H9 (cell line): ENCODE data around the gene TTC31. TPM values are rescaled to one million over a fixed set of nuclear protein-coding genes. Genes with fewer than 3 reads are reported as not detected.

ENCODE experiments used
- DNase-seq: peaks from one replicate; pipeline ENCODE4 v3.0.0-alpha.2; 2017
- H2AFZ ChIP-seq: one replicate; pipeline ENCODE4 v1.6.1; 2013; ENCODE audit warnings: mild to moderate bottlenecking, low read length, control low read depth, moderate library complexity
- H2AK5ac ChIP-seq: 2 replicates; pipeline ENCODE4 v1.6.1; 2013; ENCODE audit warnings: low read length, control low read depth, mixed read lengths; ENCODE audit not compliant: insufficient read length
- H2BK120ac ChIP-seq: one replicate; pipeline ENCODE4 v1.6.1; 2013; ENCODE audit warnings: low read depth, mild to moderate bottlenecking, low read length, control low read depth, inconsistent platforms; ENCODE audit not compliant: poor library complexity, severe bottlenecking
- H2BK12ac ChIP-seq: 2 replicates; pipeline ENCODE4 v1.6.1; 2013; ENCODE audit warnings: low read length, control low read depth, mixed read lengths, low read depth; ENCODE audit not compliant: insufficient read length
- H2BK15ac ChIP-seq: 2 replicates; pipeline ENCODE4 v1.6.1; 2013; ENCODE audit warnings: low read depth, low read length, control low read depth
- H2BK20ac ChIP-seq: one replicate; pipeline ENCODE4 v1.6.1; 2013; ENCODE audit warnings: low read depth, mild to moderate bottlenecking, low read length, control low read depth, inconsistent platforms; ENCODE audit not compliant: poor library complexity, severe bottlenecking
- H2BK5ac ChIP-seq: 2 replicates; pipeline ENCODE4 v1.6.1; 2013; ENCODE audit warnings: low read length, control low read depth, mixed read lengths; ENCODE audit not compliant: insufficient read length
- H3K14ac ChIP-seq: 2 replicates; pipeline ENCODE4 v1.6.1; 2013; ENCODE audit warnings: low read length, control low read depth; ENCODE audit not compliant: insufficient read depth
- H3K18ac ChIP-seq: 2 replicates; pipeline ENCODE4 v1.6.1; 2013; ENCODE audit warnings: low read depth, mild to moderate bottlenecking, mixed read lengths, low read length, control low read depth; ENCODE audit not compliant: insufficient read length
- H3K23ac ChIP-seq: 2 replicates; pipeline ENCODE4 v1.6.1; 2013; ENCODE audit warnings: low read length, control low read depth, mixed read lengths, low read depth; ENCODE audit not compliant: insufficient read length
- H3K23me2 ChIP-seq: 2 replicates; pipeline ENCODE4 v1.6.1; 2013; ENCODE audit warnings: low read depth, mild to moderate bottlenecking, mixed read lengths, low read length, control low read depth; ENCODE audit not compliant: insufficient read length, poor library complexity, severe bottlenecking
- H3K27ac ChIP-seq: 2 replicates; pipeline ENCODE4 v1.5.1; 2013; ENCODE audit warnings: low read length, control low read depth, mixed read lengths, low read depth; ENCODE audit not compliant: insufficient read length
- H3K27me3 ChIP-seq: 2 replicates; pipeline ENCODE4 v1.6.1; 2013; ENCODE audit warnings: low read length, control low read depth, inconsistent platforms; ENCODE audit not compliant: insufficient read depth
- H3K4ac ChIP-seq: 2 replicates; pipeline ENCODE4 v1.6.1; 2013; ENCODE audit warnings: low read depth, mild to moderate bottlenecking, control low read depth, inconsistent platforms, low read length, moderate library complexity
- H3K4me1 ChIP-seq: 2 replicates; pipeline ENCODE4 v1.6.1; 2013; ENCODE audit warnings: low read length, control low read depth, inconsistent platforms; ENCODE audit not compliant: insufficient read depth
- H3K4me2 ChIP-seq: 2 replicates; pipeline ENCODE4 v1.6.1; 2013; ENCODE audit warnings: low read length, control low read depth, mixed read lengths; ENCODE audit not compliant: insufficient read length, insufficient read depth
- H3K56ac ChIP-seq: 2 replicates; pipeline ENCODE4 v1.6.1; 2013; ENCODE audit warnings: low read depth, mild to moderate bottlenecking, mixed read lengths, low read length, control low read depth; ENCODE audit not compliant: insufficient read length
- H3K79me1 ChIP-seq: 2 replicates; pipeline ENCODE4 v1.6.1; 2013; ENCODE audit warnings: low read depth, mild to moderate bottlenecking, moderate library complexity, low read length, control low read depth, inconsistent platforms; ENCODE audit not compliant: insufficient read depth, poor library complexity, severe bottlenecking
- H3K79me2 ChIP-seq: 2 replicates; pipeline ENCODE4 v1.6.1; 2013; ENCODE audit warnings: low read length, control low read depth, inconsistent platforms; ENCODE audit not compliant: insufficient read depth
- H3K9ac ChIP-seq: 2 replicates; pipeline ENCODE4 v1.6.1; 2013; ENCODE audit warnings: low read length, control low read depth, mixed read lengths; ENCODE audit not compliant: insufficient read length; ENCODE audit errors: extremely low read depth
- H3K9me3 ChIP-seq: one replicate; pipeline ENCODE4 v1.6.1; 2013; ENCODE audit warnings: low read depth, low read length, inconsistent platforms; ENCODE audit not compliant: control insufficient read depth
- H3T11ph ChIP-seq: one replicate; pipeline ENCODE4 v1.6.1; 2013; ENCODE audit warnings: mild to moderate bottlenecking, low read length, control low read depth, inconsistent platforms
- H4K20me1 ChIP-seq: one replicate; pipeline ENCODE4 v1.6.1; 2013; ENCODE audit not compliant: control insufficient read depth, insufficient read length, insufficient read depth
- H4K5ac ChIP-seq: 2 replicates; pipeline ENCODE4 v1.6.1; 2013; ENCODE audit warnings: low read depth, mild to moderate bottlenecking, mixed read lengths, low read length, control low read depth; ENCODE audit not compliant: insufficient read length
- H4K8ac ChIP-seq: replicated peaks from 2 replicates; pipeline ENCODE4 v1.6.1; 2013; ENCODE audit warnings: low read length, control low read depth, mixed read lengths, low read depth; ENCODE audit not compliant: insufficient read length
- H4K91ac ChIP-seq: 2 replicates; pipeline ENCODE4 v1.6.1; 2013; ENCODE audit warnings: low read depth, mild to moderate bottlenecking, moderate library complexity, mixed read lengths, low read length, control low read depth; ENCODE audit not compliant: insufficient read length
- H3K27ac Mint-ChIP-seq, 3 experiments: 2 replicates in 2 of 3; 3 replicates in 1 of 3; pipeline ENCODE4 v1.8.0; 2020 to 2021; ENCODE audit warnings: mixed read lengths in 3 of 3, mild to moderate bottlenecking in 1 of 3, moderate library complexity in 1 of 3
- H3K27me3 Mint-ChIP-seq: 2 replicates; pipeline ENCODE4 v1.8.0; 2021; ENCODE audit warnings: low read depth, mild to moderate bottlenecking, moderate library complexity, mixed read lengths
- H3K36me3 Mint-ChIP-seq, 3 experiments: 2 replicates in 2 of 3; 3 replicates in 1 of 3; pipeline ENCODE4 v1.8.0; 2020 to 2021; ENCODE audit warnings: low read depth in 3 of 3, mixed read lengths in 3 of 3; ENCODE audit not compliant: insufficient read depth in 1 of 3
- H3K4me1 Mint-ChIP-seq, 2 experiments: 2 replicates each; pipeline ENCODE4 v1.8.0; 2020; ENCODE audit warnings: mixed read lengths in 2 of 2
- H3K4me3 Mint-ChIP-seq, 2 experiments: 2 replicates in 1 of 2; 3 replicates in 1 of 2; pipeline ENCODE4 v1.8.0; 2020 to 2021; ENCODE audit warnings: mild to moderate bottlenecking in 2 of 2, mixed read lengths in 2 of 2, moderate library complexity in 1 of 2
- H3K9me3 Mint-ChIP-seq, 2 experiments: 2 replicates in 1 of 2; 3 replicates in 1 of 2; pipeline ENCODE4 v1.8.0; 2020; ENCODE audit warnings: mild to moderate bottlenecking in 2 of 2, mixed read lengths in 2 of 2, moderate library complexity in 1 of 2
- WGBS: extraction: QIAGEN DNeasy Blood & Tissue Kit; methylation state at CpG from one replicate; pipeline ENCODE4 v1.1.7; 2013; ENCODE audit warnings: missing lambda C conversion rate, low lambda C conversion rate, mixed read lengths; ENCODE audit not compliant: insufficient read length; ENCODE audit errors: extremely low coverage; 5-methylcytosine and 5-hydroxymethylcytosine counted together
- total RNA-seq: library from RNA; stranded (reverse); gene quantifications from 2 replicates; pipeline ENCODE4 v1.2.1, GENCODE V29; 2021
- TF ChIP-seq, protein P1 (sequence below): fragments of 200-600 bp; sonication (generic); conservative IDR thresholded peaks from 3 replicates; pipeline ENCODE4 v1.8.0; 2021; ENCODE audit warnings: antibody characterized with exemption, mild to moderate bottlenecking

Gene TTC31
- total RNA-seq, 1 experiment from 2014 or later: 33.3 TPM

DNA sequence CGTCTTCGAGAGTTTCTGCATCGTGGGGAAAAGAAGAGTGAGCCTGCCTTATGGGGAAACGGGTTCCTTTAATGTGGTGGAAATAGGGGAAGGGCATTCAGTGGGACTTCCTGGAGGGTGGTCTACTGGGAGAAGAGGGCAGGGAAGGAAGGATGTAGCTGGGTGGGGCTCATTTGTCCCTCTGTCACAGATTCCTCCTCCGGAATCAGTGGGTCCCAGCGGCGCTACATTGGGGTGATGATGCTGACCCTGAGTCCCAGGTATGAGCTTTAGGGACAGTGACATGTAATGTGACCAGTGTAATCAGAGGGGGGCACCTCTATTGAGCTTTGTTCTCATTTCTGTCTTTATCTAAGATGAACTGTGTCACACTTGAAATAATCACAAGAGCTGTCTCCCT, 48.8 kb downstream of the TTC31 start:
- no peak overlapping the region for H2BK15ac ChIP-seq
- no peak overlapping the region for H2BK12ac ChIP-seq
- Mint-ChIP-seq H3K4me3 (peak overlapping the region in 1 of 2 experiments; percentile 9; a peak in 1 of 5 replicates), H3K36me3 (peaks cover 22 to 56% (median 40%) of the 10 kb centered on the region in 3 experiments), H3K27ac (no peak overlapping the region), H3K9me3 (no peaks in the 10 kb centered on the region; a peak in 1 of 5 replicates), H3K27me3 (peaks cover 2% of the 10 kb centered on the region; the same call in 1 of the 2 replicates), H3K4me1 (peaks cover 14 to 17% of the 10 kb centered on the region in 2 experiments)
- peaks cover 4% of the 10 kb centered on the region for H3K79me1 ChIP-seq
- H3K27ac ChIP-seq: no peak overlapping the region
- peaks cover 15% of the 10 kb centered on the region for H3K23me2 ChIP-seq
- H4K91ac ChIP-seq: no peak overlapping the region
- no peaks in the 10 kb centered on the region for H3K9me3 ChIP-seq
- H2AFZ ChIP-seq: no peak overlapping the region
- H4K8ac ChIP-seq: no peak overlapping the region
- H4K20me1 ChIP-seq: no peaks in the 10 kb centered on the region
- H3K23ac ChIP-seq: no peak overlapping the region
- TF ChIP-seq, protein P1, sequence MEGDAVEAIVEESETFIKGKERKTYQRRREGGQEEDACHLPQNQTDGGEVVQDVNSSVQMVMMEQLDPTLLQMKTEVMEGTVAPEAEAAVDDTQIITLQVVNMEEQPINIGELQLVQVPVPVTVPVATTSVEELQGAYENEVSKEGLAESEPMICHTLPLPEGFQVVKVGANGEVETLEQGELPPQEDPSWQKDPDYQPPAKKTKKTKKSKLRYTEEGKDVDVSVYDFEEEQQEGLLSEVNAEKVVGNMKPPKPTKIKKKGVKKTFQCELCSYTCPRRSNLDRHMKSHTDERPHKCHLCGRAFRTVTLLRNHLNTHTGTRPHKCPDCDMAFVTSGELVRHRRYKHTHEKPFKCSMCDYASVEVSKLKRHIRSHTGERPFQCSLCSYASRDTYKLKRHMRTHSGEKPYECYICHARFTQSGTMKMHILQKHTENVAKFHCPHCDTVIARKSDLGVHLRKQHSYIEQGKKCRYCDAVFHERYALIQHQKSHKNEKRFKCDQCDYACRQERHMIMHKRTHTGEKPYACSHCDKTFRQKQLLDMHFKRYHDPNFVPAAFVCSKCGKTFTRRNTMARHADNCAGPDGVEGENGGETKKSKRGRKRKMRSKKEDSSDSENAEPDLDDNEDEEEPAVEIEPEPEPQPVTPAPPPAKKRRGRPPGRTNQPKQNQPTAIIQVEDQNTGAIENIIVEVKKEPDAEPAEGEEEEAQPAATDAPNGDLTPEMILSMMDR: no peak
- no peak for DNase-seq
- H3K9ac ChIP-seq: no peak overlapping the region
- H3K18ac ChIP-seq: no peak overlapping the region
- no peak overlapping the region for H3K14ac ChIP-seq
- no peak overlapping the region for H4K5ac ChIP-seq
- H3K79me2 ChIP-seq: peaks cover 4% of the 10 kb centered on the region; the same call in 1 of the 2 replicates
- H2AK5ac ChIP-seq: no peak overlapping the region
- H2BK5ac ChIP-seq: no peak overlapping the region
- peaks cover 4% of the 10 kb centered on the region; the same call in 1 of the 2 replicates for H3K4me1 ChIP-seq
- no peak overlapping the region for H3T11ph ChIP-seq
- H3K56ac ChIP-seq: no peak overlapping the region
- no CpG with 5 or more reads among the region's 7 CpGs for WGBS
- no peaks in the 10 kb centered on the region for H3K27me3 ChIP-seq
- no peak overlapping the region for H3K4ac ChIP-seq
- no peak overlapping the region for H2BK120ac ChIP-seq
- no peak overlapping the region for H2BK20ac ChIP-seq
- no peak overlapping the region for H3K4me2 ChIP-seq
